NCI-H226 (cell line): ENCODE data around the gene CPNE6.

ENCODE experiments used
- DNase-seq: peaks from one replicate; pipeline ENCODE4 v3.0.0-alpha.2; 2015

Gene CPNE6

DNA sequence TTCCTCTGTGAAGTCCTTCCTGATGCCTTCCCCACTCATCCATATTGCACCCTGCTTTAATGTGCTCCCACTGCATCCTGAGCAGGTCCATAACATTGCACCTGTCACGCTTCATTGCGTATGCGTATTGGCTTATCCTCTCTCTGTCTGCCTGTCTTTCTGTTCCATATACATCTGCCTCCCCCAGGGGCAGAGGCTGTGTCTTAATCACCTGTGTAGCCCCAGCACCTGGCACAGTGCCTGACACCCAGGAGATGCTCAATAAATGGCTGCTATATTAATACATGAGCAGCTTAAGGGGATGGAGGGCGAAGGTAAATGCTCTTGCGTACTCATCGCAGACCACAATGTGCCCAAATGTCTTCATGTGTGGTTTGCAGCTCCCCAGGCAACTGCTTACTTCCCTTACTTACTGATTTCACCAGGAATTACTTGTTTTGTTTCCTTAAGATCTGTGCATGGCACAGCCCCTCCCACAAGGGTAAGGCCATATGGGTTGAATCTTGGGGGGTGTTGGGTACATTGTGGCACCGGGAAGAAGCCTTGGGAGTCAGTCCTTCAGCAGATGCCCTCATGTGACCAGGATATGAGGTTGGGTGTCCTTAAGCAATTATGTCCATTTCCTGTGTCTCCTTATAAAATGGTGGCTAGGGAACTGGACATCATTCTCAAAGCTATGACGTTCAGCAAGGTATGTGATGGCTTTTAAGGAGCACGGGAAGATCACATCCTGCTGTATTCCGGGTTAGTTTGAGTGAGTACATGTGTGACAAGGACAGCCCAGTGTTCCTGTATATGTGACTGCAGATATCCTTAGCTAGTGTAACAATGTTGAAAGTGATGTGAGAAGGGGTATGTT, 848 bp upstream of the CPNE6 start:
- no peak for DNase-seq

DNA sequence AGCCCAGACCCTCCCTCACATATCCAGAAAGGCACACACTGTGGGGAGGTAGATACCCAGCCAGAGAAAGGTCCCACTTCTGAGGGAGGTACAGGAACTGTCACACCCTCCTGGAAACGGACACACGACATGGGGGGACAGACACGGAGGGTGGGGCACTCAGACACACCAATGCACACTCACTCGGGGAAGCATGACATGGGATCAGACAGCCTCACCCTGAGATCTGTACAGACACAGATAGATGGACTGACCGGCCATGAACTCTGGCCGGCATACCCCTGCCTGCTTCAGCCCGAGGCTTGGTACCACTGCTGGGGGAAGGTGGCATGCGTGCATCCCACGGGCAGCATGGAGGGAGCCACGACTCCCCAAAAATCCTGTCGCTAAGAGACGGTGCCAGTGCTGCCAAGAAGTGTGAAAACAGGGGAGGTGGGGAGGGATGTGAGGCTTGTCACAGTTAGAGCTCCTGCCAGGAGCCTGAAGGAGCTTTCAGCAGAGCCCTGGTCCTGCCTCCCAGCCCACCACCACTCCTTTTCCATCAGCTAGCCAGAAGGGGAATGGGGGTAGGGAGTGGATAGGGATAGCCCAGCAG, 571 bp downstream of the CPNE6 start:
- DNase-seq, result no peak

- DNase-seq, result no peak
Observed at GRCh38 chr14:24072436-24072835, 1.1 kb downstream of the CPNE6 start.

DNA sequence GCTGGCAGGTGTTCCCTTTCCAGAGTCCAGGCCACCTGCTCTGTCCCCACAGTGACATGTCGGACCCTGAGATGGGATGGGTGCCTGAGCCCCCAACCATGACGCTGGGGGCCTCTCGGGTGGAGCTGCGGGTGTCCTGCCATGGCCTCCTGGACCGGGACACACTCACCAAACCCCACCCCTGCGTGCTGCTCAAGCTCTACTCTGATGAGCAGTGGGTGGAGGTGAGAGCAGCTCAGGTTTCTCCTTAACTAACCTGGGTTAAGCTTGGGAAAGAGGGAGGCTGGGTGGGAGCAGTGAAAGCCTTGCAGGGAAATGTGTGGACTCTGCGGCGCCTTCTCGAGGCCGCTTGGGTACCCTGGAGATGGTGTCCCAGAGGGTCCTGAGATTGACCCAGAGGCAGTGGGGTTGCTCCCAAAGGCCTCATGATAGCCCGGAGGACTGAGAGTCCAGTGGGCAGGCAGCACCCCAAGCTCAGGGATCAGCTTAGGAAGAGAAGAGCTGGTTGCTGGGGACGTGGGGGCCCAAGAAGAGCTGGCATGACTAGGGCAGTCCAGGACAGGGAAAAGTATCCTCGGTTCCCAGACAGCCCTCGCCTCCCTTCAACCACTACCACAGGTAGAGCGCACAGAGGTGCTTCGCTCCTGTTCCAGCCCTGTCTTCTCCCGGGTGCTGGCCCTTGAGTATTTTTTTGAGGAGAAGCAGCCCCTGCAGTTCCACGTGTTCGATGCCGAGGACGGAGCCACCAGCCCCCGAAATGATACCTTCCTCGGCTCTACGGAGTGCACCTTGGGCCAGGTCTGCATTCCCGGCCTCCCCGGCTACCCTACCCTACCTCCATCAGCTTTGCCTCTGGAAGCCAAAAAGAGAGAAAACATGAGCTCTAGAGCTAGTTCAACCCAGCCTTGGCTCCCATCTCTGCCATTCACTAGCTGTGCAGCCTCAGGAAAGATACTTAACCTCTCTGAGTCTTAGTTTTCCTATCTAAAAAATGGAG, 1.8 kb downstream of the CPNE6 start:
- DNase-seq, result no peak

DNA sequence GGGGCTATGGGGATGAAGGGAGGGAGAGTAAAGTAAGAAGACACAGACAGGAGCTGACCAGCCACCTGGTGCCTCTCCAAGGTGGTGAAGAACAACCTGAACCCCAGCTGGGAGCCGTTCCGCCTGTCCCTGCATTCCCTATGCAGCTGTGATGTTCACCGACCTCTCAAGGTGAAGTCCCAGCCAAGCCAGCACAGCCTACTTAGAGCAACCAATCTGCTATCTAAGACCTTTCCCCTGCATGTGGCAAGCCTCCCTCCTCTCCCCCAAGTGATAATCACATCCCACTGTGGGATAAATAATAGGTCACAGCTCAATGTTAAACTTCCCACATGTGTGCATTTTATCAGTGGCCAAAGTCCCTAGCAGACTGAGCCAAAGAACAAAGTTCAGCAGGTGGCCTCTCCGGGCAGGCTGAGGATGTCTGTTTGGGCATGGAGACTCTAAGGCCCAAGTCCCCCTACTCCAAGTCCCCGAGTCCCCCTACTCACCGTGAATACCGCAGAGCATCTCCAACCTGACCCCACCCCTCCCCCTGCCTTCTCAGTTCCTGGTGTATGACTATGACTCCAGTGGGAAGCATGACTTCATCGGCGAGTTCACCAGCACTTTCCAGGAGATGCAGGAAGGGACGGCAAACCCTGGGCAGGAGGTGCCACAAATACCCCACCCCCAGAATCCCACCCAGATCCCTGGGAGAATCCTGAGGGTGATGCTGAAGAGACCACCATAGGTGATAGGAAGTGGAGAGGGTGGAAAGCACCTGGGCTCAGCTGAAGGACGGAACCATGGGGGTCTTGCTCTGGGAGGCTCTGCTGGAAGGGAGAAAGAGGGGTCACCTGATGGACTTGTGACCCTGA, 3.5 kb downstream of the CPNE6 start:
- DNase-seq, result no peak

- DNase-seq, result no peak
Observed at GRCh38 chr14:24075485-24076301, 4.3 kb downstream of the CPNE6 start.

GRCh38 chr14:24076302-24076601, 4.9 kb downstream of the CPNE6 start:
- no peak for DNase-seq

- DNase-seq, result no peak
Observed at GRCh38 chr14:24077086-24077485, 5.7 kb downstream of the CPNE6 start.

DNA sequence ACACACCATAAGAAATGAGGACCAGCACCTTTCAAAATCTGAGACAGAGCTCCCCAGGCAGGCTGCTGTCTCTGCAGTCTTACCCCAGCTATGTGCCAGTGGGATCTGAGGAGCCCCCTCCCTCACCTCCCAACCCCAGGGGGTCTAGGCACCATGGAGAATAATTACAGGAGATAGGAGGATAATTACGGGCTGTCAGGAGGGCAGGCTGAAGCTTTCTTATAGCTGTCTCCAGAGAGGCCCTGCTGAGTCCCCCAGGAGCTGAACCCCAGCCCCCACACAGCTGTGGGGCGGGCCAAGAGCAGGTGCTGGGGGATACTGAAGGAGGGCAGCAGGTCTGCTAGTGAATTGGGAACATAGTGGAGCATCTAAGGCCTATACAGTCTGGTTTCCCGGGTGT, 6.8 kb downstream of the CPNE6 start:
- no peak for DNase-seq

DNA sequence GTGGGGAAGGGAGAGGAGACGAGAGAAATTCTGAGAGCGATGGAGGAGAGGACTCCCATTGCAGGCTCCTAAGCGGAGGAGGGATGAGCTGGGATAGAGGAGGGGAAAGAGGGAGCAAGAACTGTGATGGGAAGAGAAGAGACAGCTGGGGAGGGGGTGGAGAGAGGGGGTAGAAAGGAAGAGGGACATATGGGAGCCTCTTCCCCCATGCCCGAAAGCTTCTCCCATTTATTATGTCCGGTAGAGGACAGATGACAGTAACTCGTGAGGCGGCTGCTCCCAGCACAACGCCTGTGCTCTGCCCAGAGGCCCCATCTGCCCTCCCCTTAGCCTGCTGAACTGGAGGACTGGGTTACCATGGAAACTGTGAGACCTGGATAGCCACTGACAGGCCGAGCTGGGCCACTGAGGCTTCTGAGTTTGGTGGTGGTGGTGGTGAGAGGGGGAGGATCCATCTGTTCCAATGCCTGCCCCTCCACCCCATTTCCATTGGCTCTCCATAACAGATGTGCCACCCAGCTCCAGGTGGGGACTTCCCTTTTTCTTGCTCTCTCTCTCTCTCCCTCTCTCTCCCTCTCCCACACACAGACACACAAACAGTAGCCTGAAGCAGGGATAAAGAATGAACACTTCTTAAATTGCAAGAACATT, 8.3 kb downstream of the CPNE6 start:
- DNase-seq, result no peak

- no peak for DNase-seq
Observed at GRCh38 chr14:24080142-24080530, 8.8 kb downstream of the CPNE6 start.

DNA sequence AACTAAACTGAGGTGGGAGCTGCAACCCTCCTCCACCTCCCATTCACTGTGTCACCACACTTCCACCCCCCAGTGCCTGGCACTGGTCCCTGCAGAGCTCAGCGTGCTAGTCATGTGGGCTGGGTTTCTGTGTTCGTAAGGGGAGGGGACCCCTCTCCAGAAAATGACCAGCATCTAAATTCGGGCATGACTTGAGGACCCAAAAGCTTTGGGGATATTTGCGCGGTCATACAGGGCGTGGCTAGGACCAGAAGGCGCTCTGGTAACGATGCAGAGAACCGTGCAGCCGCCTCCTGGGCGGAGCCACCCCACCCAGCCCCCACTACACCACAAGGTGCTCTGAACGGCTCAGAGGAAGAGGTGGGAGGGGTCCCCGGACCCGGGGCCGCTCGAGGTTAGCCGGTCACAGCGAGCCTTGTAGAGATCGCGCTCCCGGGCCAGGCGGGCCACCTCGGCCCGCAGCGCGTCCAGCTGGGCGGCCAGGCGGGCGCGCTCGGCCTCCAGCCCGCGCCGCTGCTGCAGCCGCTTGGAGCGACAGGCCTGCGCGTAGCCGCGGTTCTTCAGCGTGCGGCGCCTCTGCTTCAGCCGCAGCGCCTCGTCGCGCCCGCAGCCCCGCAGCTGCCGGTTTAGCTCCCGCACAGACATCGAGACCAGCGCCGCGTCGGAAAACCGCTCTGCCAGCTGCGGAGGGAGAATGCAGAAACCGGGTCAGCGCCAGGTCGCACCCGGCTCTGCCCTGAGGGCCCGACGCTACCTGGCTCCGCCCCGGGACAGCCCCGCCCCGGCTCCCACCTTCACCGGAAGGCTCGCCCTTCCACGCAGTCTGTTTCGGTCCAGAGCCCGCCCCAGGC, 9.8 kb downstream of the CPNE6 start:
- DNase-seq, result peak; percentile 41

- DNase-seq, result no peak
Observed at GRCh38 chr14:24081739-24082211, 10.4 kb downstream of the CPNE6 start.

- DNase-seq, result no peak
Observed at GRCh38 chr14:24082411-24083080, 11.2 kb downstream of the CPNE6 start.

GRCh38 chr14:24083462-24083861, 12.1 kb downstream of the CPNE6 start:
- no peak for DNase-seq

- peak; percentile 20 for DNase-seq
Observed at GRCh38 chr14:24084440-24084839, 13.1 kb downstream of the CPNE6 start.

DNA sequence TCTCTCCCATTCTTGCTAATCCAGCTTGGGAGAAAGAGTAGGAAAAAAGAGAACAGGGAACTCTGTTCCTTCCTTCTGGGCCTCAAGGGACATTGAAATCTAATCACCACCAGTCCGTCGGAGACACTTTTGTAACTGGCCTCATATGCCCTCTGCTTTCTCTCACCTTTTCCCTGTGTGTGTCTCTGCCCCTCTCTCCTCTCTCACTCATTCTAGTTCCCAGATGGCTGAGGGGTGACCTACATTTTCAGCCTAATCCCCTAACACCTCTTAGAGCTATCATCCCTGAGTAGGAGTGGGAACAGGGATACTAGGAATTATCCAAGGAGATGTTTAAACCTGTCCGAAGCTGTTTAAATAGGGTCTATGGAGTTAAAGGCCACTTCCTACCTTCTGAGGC, 13.9 kb downstream of the CPNE6 start:
- DNase-seq, result no peak

DNA sequence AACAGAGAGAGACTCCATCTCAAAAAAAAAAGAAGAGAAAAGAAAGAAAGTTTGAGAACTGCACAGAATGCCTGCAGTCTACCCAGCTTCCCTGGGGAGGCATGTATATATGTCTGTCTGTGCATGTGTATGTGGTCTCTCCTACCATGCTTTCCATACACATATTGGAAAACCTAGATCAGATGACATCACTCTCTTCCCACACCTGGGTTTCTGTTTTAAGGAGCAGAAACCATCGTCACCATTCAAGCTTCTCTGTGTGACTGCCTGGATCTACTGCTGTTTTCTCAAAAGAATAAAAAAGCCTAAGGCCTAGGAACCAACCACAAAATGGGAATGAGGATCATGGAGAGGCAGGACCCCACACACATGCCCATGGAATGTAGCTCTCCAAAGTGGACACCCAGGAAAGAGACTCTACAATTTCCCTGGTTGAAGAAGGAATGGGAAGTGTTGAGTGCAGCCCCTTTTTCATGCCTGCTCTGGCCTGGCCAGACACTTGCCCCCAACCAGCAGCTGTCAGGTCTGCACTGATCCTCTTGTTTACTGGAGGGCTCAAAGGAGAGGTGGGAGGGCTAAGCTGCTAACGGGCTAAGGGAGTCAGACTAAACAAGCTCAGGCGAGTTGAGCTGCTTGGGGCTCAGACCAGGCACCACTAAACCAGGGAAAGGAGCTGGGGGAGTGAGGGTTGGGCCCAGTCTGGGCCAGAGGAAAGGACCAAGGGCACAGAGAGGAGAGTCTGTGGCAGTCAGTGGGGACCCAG, 15.0 kb downstream of the CPNE6 start:
- no peak for DNase-seq

GRCh38 chr14:24087004-24087403, 15.6 kb downstream of the CPNE6 start:
- no peak for DNase-seq
